ENCODE results near the gene LAP3. TPM values are rescaled to one million over a fixed set of nuclear protein-coding genes. Genes with fewer than 3 reads are reported as not detected.
"Not testable (repeated sequence)": the region's sequence is repeated elsewhere in the genome, so short reads cannot be mapped to it uniquely, and the experiment has no call there.

The LAP3 gene
- total and polyA plus RNA-seq, 8 donors, result 64.1 to 128 (median 71.7) TPM

DNA sequence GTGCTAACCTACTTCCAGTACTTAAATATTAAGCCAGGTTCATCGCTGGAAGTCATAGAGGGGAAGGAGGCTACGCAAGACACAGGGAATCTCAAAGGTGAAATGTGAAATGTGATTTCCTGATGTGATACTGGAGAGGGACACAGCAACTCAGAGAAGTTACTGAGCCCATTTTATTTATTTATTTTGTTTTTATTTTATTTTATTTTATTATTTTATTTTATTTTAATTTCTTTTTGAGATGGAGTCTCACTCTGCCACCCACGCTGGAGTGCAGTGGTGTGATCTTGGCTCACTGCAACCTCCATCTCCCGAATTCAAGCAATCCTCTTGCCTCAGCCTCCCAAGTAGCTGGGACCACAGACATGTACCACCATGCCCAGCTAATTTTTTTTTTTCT, 42.3 kb upstream of the LAP3 start:
- no peaks in the 10 kb centered on the region for H3K4me1 ChIP-seq
- ATAC-seq, result no peak
- H3K4me3 ChIP-seq, result no peak overlapping the region
- intact Hi-C loops (cut with DNase I), result no loop called here
- DNase-seq, result no peak
- H3K27ac ChIP-seq, result no peak overlapping the region
- no peaks in the 10 kb centered on the region for H3K9me3 ChIP-seq
- no peaks in the 10 kb centered on the region for H3K27me3 ChIP-seq
- TF ChIP-seq, protein P1, sequence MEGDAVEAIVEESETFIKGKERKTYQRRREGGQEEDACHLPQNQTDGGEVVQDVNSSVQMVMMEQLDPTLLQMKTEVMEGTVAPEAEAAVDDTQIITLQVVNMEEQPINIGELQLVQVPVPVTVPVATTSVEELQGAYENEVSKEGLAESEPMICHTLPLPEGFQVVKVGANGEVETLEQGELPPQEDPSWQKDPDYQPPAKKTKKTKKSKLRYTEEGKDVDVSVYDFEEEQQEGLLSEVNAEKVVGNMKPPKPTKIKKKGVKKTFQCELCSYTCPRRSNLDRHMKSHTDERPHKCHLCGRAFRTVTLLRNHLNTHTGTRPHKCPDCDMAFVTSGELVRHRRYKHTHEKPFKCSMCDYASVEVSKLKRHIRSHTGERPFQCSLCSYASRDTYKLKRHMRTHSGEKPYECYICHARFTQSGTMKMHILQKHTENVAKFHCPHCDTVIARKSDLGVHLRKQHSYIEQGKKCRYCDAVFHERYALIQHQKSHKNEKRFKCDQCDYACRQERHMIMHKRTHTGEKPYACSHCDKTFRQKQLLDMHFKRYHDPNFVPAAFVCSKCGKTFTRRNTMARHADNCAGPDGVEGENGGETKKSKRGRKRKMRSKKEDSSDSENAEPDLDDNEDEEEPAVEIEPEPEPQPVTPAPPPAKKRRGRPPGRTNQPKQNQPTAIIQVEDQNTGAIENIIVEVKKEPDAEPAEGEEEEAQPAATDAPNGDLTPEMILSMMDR (IDR thresholded peaks at IDR 0.05), result no peak
- H3K36me3 ChIP-seq, result no peaks in the 10 kb centered on the region

DNA sequence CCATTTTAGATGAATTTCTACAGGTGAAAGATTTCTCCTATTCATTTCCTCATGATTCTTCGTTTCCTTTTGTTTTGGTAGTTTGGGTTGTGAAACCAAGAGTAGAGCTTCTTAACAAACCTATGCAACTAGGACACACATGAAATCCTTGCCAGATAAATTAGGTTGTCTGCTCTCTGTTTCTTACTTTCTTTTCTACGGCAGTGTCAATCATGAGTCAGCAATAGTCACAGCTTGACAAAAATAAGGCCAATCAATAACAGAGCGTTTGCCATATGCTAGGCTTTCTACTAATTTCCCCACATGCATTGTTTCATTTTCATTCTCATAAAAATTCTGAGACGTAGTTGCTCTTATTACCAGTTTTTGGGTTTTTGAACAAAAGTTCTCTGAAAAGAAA, 41.8 kb upstream of the LAP3 start:
- intact Hi-C loops (cut with DNase I), result no loop called here
- Histone ChIP-seq H3K27ac (no peak overlapping the region), H3K9me3 (no peaks in the 10 kb centered on the region), H3K27me3 (no peaks in the 10 kb centered on the region), H3K36me3 (no peaks in the 10 kb centered on the region), H3K4me1 (no peaks in the 10 kb centered on the region), H3K4me3 (no peak overlapping the region)
- no peak for ATAC-seq
- DNase-seq, result no peak
- TF ChIP-seq, protein P1 (IDR thresholded peaks at IDR 0.05), result no peak

DNA sequence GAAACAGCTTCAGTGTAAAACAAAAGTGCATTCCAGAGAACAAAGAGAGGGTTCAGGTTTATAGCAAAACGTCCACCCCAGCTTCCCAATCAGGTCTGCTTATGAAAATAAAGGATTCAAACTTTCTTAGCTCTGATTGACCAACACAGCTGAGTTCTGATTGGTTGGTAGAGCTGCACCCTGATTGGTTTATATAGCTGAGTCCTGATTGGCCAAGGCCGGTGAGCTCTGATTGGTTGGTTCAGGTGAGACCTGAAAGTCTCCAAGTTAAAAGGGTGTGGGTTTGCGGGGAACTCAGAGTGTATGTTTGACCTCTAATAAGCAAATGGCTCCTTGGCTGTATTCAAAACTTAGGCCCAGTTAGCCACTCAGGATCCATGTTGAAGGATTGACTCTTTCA, 41.1 kb upstream of the LAP3 start:
- intact Hi-C loops (cut with DNase I), result no loop called here
- no peak for ATAC-seq
- no peak for DNase-seq
- H3K9me3 ChIP-seq, result no peaks in the 10 kb centered on the region
- H3K27me3 ChIP-seq, result no peaks in the 10 kb centered on the region
- H3K4me3 ChIP-seq, result no peak overlapping the region
- H3K36me3 ChIP-seq, result no peaks in the 10 kb centered on the region
- H3K27ac ChIP-seq, result no peak overlapping the region
- TF ChIP-seq, protein P1 (IDR thresholded peaks at IDR 0.05), result no peak
- no peaks in the 10 kb centered on the region for H3K4me1 ChIP-seq

DNA sequence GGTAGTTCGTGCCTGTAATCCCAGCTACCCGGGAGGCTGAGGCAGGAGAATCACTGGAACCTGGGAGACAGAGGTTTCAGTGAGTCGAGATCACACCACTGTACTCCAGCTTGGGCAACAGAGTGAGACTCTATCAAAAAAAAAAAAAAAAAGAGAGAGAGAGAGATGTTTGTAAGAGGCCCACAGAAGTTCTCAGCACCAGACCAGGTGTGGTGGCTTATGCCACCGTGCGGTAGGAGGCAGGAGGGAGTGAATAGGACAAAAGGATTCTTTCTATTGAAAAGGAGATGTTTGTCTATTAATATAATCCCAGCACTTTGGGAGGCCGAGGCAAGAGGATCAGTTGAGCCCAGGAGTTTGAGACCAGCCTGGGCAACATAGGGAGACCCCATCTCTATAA, 39.9 kb upstream of the LAP3 start:
- DNase-seq; H3K36me3 ChIP-seq; H3K27me3 ChIP-seq; H3K4me1 ChIP-seq; ATAC-seq; H3K9me3 ChIP-seq; intact Hi-C loops (cut with DNase I); H3K4me3 ChIP-seq; H3K27ac ChIP-seq: not testable (repeated sequence)

DNA sequence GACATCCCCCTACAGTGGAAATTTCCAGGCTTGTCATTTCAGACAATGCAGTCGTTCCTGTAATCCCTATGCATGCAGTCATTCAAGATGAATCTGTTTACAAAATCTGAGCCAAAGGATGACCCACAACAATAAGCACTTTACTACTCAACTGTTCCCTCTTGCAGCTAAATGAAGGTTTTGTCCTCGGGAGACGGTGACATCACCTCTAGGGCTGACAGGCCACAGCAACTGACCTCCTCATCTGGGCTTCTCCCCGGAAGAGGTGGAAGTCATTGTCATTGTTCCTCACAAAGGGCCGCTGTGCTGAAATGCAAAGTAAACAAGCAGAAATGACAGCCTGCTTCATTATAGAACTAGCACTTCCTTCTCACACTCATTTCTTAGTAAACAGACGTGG, 32.8 kb upstream of the LAP3 start:
- intact Hi-C loops (cut with DNase I), result no loop called here
- Histone ChIP-seq H3K36me3 (no peaks in the 10 kb centered on the region), H3K4me3 (no peak overlapping the region), H3K4me1 (peaks cover 0 to 5% of the 10 kb centered on the region in 2 donors), H3K9me3 (no peaks in the 10 kb centered on the region), H3K27me3 (no peaks in the 10 kb centered on the region), H3K27ac (peak overlapping the region in 1 of 2 donors; percentile 20)
- ATAC-seq, result no peak
- TF ChIP-seq, protein P1 (IDR thresholded peaks at IDR 0.05), result no peak
- DNase-seq, result no peak

DNA sequence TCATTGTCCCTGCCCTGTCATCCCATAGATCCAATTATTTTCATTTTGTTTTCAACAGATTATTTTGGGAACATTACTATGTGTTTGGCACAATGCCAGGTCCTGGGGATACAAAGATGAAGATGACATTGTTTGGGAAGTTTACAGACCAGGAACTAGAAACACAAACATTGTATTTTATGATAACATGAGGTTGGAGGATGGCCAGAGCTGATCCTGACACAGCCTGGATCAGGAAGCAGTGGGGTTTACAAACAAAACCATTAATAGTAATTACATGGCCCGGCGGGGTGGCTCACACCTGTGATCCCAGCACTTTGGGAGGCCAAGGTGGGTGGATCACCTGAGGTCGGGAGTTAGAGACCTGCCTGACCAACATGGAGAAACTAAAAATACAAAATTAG, 32.2 kb upstream of the LAP3 start:
- no peaks in the 10 kb centered on the region for H3K9me3 ChIP-seq
- H3K4me3 ChIP-seq, result no peak overlapping the region
- DNase-seq, result peak in 1 of 4 donors; percentile 22
- TF ChIP-seq, protein P1 (IDR thresholded peaks at IDR 0.05), result no peak
- no peaks in the 10 kb centered on the region for H3K36me3 ChIP-seq
- peak overlapping the region in 1 of 2 donors; percentile 20 for H3K27ac ChIP-seq
- ATAC-seq, result no peak
- intact Hi-C loops (cut with DNase I), result loop anchor here in 1 of 2 donors (5.0 kb wide), 1 partner anchor 92 kb away; no protein-coding TSS in a partner anchor
- H3K4me1 ChIP-seq, result peaks cover 0 to 5% of the 10 kb centered on the region in 2 donors
- no peaks in the 10 kb centered on the region for H3K27me3 ChIP-seq
